Right lobe of liver (tissue), 4 donors: ENCODE results near the gene PDGFA.

ENCODE experiments used
- POLR2A ChIP-seq: fragments of 450-650 bp; IDR thresholded peaks from one replicate; pipeline ENCODE4 v1.6.1; 2017; ENCODE audit warnings: antibody characterized with exemption, mild to moderate bottlenecking
- TF ChIP-seq, protein P1 (sequence below), 4 donors: fragments of 200-600 bp in 3 of 4; fragments of 450-650 bp in 1 of 4; IDR thresholded peaks; one replicate each; pipeline versions ENCODE4 v1.5.1 to v1.8.0; 2016 to 2022; ENCODE audit warnings: antibody characterized with exemption in 4 of 4, mild to moderate bottlenecking in 2 of 4
- donor health status: DM: no; HTN: no; CAD: no.
- donor health status: DM: no; HTN: no; CAD: no.
- donor health status: DM: no; HTN: yes; CAD: no.

DNA sequence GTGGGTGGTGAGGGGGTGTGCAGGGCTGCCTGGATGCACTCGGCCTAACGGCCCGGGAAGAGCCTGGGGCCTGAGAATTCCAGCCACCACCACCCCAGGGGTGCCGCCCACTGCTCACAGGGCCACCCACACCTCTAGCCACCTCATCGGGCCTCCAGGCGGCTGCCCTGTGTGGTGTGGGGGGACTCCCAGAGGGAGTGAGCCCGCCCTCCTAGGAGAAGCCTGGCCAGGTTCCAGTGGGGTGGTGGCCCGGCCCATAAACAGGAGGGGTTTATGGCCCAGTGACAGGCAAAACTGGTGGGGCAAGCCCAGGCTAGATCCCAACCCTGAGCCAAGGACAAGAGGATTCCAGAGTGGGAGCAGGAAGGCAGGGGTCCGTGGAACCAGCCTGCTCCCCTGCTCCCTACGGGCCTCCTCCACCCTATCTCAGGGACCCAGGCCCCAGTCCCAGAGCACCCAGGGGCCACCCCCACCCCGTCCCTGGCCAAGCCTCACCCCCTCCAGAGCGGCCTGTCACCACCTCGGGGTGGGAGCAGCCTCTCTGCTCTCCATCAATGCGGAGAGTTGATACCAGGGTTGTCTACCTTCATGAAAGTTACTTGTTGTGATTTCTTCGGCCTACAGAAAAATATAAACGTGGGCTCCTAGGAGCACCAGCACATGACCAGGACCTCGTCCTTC lies 20.2 kb upstream of the PDGFA start:
- no peak for TF ChIP-seq POLR2A
- TF ChIP-seq, protein P1, sequence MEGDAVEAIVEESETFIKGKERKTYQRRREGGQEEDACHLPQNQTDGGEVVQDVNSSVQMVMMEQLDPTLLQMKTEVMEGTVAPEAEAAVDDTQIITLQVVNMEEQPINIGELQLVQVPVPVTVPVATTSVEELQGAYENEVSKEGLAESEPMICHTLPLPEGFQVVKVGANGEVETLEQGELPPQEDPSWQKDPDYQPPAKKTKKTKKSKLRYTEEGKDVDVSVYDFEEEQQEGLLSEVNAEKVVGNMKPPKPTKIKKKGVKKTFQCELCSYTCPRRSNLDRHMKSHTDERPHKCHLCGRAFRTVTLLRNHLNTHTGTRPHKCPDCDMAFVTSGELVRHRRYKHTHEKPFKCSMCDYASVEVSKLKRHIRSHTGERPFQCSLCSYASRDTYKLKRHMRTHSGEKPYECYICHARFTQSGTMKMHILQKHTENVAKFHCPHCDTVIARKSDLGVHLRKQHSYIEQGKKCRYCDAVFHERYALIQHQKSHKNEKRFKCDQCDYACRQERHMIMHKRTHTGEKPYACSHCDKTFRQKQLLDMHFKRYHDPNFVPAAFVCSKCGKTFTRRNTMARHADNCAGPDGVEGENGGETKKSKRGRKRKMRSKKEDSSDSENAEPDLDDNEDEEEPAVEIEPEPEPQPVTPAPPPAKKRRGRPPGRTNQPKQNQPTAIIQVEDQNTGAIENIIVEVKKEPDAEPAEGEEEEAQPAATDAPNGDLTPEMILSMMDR (IDR thresholded peaks at IDR 0.05), result no peak
